ENCODE measurements around the gene PDCD11.
A peak's percentile ranks its signal among the peaks of the same experiment; 100 is the strongest.

The PDCD11 gene

GRCh38 chr10:103443475-103444185, 47.2 kb downstream of the PDCD11 start:
- Histone ChIP-seq H3K4me2 (ENCODE audit: low read length) (no peak overlapping the region), H3K79me2 (no peaks in the 10 kb centered on the region), H3K4me1 (no peaks in the 10 kb centered on the region), H3K27me3 (ENCODE audit: control insufficient read depth, insufficient read depth, low read length) (no peaks in the 10 kb centered on the region), H2AFZ (no peak overlapping the region), H3K4me3 (ENCODE audit: low read depth, low read length) (no peak overlapping the region), H3K27ac (no peak overlapping the region), H3K9me3 (ENCODE audit: control insufficient read depth, low read length) (no peaks in the 10 kb centered on the region), H3K9ac (no peak overlapping the region), H3K36me3 (ENCODE audit: control insufficient read depth, insufficient read depth, low read length) (no peaks in the 10 kb centered on the region)
- no peak for TF ChIP-seq CTCF (IDR thresholded peaks at IDR 0.05)

GRCh38 chr10:103444478-103444877, 48.1 kb downstream of the PDCD11 start:
- H3K4me1 ChIP-seq, result no peaks in the 10 kb centered on the region
- no peak overlapping the region for H3K4me2 ChIP-seq (ENCODE audit: low read length)
- H3K9ac ChIP-seq, result no peak overlapping the region
- no peak overlapping the region for H2AFZ ChIP-seq
- TF ChIP-seq CTCF (IDR thresholded peaks at IDR 0.05), result no peak
- no peaks in the 10 kb centered on the region for H3K9me3 ChIP-seq (ENCODE audit: control insufficient read depth, low read length)
- H3K27ac ChIP-seq, result peak overlapping the region; percentile 74
- H3K36me3 ChIP-seq (ENCODE audit: control insufficient read depth, insufficient read depth, low read length), result no peaks in the 10 kb centered on the region
- H3K79me2 ChIP-seq, result no peaks in the 10 kb centered on the region
- no peaks in the 10 kb centered on the region for H3K27me3 ChIP-seq (ENCODE audit: control insufficient read depth, insufficient read depth, low read length)
- H3K4me3 ChIP-seq (ENCODE audit: low read depth, low read length), result no peak overlapping the region

- Histone ChIP-seq H3K36me3 (ENCODE audit: control insufficient read depth, insufficient read depth, low read length) (no peaks in the 10 kb centered on the region), H3K79me2 (no peaks in the 10 kb centered on the region), H2AFZ (no peak overlapping the region), H3K9ac (no peak overlapping the region), H3K27ac (peak overlapping the region; percentile 74), H3K9me3 (ENCODE audit: control insufficient read depth, low read length) (no peaks in the 10 kb centered on the region), H3K4me1 (no peaks in the 10 kb centered on the region), H3K4me3 (ENCODE audit: low read depth, low read length) (no peak overlapping the region), H3K4me2 (ENCODE audit: low read length) (no peak overlapping the region), H3K27me3 (ENCODE audit: control insufficient read depth, insufficient read depth, low read length) (no peaks in the 10 kb centered on the region)
- TF ChIP-seq CTCF (IDR thresholded peaks at IDR 0.05), result no peak
Measured at GRCh38 chr10:103445366-103445765, 48.9 kb downstream of the PDCD11 start.

- TF ChIP-seq CTCF (IDR thresholded peaks at IDR 0.05), result no peak
- Histone ChIP-seq H2AFZ (no peak overlapping the region), H3K4me1 (no peaks in the 10 kb centered on the region), H3K4me2 (ENCODE audit: low read length) (no peak overlapping the region), H3K79me2 (no peaks in the 10 kb centered on the region), H3K27ac (peak overlapping the region; percentile 74), H3K9ac (no peak overlapping the region), H3K36me3 (ENCODE audit: control insufficient read depth, insufficient read depth, low read length) (no peaks in the 10 kb centered on the region), H3K9me3 (ENCODE audit: control insufficient read depth, low read length) (no peaks in the 10 kb centered on the region), H3K27me3 (ENCODE audit: control insufficient read depth, insufficient read depth, low read length) (no peaks in the 10 kb centered on the region), H3K4me3 (ENCODE audit: low read depth, low read length) (no peak overlapping the region)
Measured at GRCh38 chr10:103445767-103446567, 49.5 kb downstream of the PDCD11 start.

Data from parathyroid adenoma (tissue), 2 donors.